ENCODE measurements around the gene SEMA4D.

- TF ChIP-seq CTCF (IDR thresholded peaks at IDR 0.05; ENCODE audit: poor library complexity) = no peak
- TF ChIP-seq EZH2phosphoT487 (IDR thresholded peaks at IDR 0.05; ENCODE audit: low read depth, severe bottlenecking, unreplicated experiment) = no peak
- no peak for TF ChIP-seq EZH2 (IDR thresholded peaks at IDR 0.05; ENCODE audit: borderline replicate concordance)
Measured at GRCh38 chr9:89543111-89543510, 45.2 kb upstream of the SEMA4D start.
